Measurements from ENCODE around the gene ACP2.
"Not testable (repeated sequence)": the region's sequence is repeated elsewhere in the genome, so short reads cannot be mapped to it uniquely, and the experiment has no call there.

The ACP2 gene

DNA sequence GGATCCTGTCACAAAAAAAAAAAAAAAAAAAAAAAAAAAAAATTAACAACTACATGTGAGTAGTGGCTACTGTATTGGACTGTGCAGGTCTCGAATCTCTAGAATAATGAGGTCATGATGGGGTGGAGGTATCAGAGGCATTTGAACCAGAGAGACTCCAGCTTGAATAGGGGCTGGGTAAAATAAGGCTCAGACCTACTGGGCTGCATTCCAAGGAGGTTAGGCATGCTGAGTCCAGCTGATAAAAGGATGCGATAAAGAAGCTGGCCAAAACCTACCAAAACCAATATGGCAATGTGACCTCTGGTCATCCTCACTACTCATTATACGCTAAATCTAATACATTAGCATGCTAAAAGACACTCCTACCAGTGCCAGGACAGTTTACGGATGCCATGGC lies 56.5 kb downstream of the ACP2 start:
- DNase-seq: no peak

DNA sequence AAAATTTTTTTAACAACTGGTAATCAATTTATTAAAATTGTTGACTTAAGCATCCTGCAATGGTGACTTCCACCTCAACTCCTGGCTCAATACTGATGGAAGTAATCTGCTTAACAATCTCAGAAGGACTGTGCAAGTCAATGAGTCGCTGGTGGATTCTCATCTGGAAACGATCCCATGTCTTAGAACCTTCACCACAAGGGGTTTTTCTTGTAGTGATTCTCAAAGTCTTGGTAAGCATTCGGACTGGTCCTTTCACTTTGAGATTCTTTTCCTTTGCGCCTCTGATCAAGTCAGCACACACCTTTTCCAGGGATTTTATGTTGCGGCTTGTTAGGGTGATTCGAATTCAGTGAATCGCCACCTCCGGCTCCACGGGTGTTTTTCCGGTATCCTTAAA lies 57.5 kb downstream of the ACP2 start:
- DNase-seq: not testable (repeated sequence)
